Fibroblast of peridontal ligament (primary cell): Measurements from ENCODE around the gene DGKI.
"Not testable (repeated sequence)": the region's sequence is repeated elsewhere in the genome, so short reads cannot be mapped to it uniquely, and the experiment has no call there.

ENCODE experiments used
- DNase-seq: peaks from one replicate; pipeline ENCODE4 v3.0.0-alpha.2; 2010; ENCODE audit errors: extremely low read depth

Gene DGKI

DNA sequence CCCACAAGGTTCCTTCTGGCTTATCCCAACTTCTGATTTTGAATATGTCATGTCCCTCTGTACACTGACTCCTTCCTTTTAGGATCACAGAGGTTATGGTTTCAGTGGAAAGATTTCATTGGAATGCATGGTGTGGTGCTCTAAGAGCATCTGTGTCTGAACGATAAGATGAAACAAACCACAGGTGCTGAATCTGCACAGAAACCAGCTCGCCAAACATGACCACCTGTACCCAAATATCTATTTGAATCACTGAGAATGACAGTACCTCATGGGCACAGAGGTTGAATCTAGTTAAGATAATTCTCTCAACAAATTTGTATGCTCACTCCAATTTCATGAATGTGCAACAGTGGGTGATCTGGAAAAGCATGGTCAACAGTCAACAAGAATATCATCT, 105.3 kb downstream of the DGKI start:
- no peak for DNase-seq

DNA sequence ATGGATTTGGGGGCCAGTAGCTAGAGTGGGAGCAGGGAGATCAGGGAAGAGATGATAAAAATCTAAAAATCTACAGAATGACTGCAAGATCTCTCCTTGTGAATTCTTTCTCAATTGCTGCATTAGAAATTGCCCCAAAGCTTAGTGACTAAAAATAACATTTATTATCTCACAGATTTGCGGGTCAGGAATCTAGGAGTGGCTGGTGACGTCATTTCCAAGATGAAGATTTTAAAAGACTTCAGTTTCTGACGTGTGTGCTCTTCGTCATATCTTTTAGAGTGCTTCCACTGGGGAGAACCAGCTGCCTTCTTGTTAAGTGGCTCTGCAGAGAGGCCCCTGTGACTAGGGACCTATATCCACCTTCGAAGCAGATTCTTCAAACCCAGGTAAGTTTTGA, 112.6 kb downstream of the DGKI start:
- no peak for DNase-seq

GRCh38 chr7:137732168-137732567, 114.6 kb downstream of the DGKI start:
- DNase-seq = no peak

DNA sequence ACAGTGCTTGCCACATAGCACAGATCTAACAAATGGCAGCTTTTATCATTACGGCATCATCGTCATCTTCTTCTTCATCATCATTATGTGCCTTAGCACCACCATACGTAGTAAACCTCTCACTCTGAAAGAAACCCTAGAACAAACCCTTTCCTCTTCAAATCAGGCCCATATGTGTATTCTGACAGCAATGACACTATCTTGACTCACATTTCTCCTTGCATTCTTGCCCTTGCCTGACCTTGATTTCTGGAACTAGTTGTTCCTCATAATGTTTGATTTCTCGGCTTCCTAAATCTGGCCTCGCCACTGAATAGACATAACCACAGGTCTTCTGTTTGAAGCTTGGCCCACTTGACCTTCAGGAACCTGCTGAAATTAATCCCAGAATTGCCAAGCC, 115.3 kb downstream of the DGKI start:
- peak; percentile 79 for DNase-seq

- no peak for DNase-seq
These were observed 118.3 kb downstream of the DGKI start for GRCh38 chr7:137728426-137728825.

DNA sequence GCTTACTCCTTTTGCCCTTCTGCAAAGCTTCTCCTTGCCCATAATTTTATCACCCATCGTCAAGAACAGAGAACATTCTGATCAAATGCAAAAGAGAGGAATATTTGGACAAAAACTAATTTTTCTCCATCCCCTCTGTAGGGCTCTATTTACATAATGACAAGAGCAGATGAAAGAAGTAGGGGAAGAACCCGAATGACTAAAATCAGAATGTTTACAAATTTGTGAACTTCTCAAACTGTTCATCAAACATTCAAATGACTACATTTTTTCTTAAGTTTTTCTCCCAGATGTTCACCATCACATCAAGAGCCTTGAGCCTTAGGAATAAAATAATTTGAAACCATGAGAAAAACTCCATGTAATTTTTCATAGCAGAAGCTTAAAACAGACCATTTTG, 119.4 kb downstream of the DGKI start:
- no peak for DNase-seq

DNA sequence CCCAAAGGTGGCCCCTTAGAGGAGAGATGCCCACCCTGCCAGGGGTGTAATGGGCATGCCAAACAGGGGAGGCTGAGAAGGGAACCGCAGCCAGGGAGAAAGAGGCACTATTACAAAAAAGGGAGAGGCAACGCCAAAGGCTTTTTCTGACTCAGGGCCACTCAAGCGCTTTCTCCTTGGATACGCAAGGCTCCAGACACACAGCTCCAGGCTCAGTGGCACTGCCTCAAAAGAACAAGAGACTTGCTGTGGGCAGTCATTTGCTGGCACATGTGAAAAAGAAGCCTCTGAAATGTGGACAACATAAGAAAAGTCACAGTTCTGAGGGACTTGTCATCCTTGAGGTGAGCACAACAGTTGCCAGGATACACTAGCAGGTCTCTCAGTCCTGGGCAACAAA, 128.4 kb downstream of the DGKI start:
- no peak for DNase-seq

DNA sequence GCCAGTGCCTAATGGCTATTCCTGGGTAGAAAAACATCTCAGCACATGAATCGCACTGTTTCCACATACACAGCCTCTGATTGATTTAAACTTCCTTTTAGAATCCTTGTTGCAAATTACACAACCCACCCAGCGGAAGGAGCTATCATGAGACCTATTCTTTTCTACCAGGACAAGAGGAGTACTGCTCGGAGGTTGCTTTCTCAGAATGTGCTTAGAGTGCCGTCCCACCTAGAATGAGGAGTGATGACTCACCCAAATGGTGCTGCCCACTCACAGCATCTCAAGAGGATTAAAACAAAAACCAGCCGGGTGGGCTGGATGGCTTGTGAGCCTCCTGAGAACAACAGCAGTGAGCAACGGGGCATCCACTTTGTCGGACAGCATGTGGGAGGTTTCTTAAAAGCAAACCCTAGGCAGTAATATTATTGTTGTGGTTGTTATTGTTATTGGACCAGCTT, 128.9 kb downstream of the DGKI start:
- peak; percentile 62 for DNase-seq

DNA sequence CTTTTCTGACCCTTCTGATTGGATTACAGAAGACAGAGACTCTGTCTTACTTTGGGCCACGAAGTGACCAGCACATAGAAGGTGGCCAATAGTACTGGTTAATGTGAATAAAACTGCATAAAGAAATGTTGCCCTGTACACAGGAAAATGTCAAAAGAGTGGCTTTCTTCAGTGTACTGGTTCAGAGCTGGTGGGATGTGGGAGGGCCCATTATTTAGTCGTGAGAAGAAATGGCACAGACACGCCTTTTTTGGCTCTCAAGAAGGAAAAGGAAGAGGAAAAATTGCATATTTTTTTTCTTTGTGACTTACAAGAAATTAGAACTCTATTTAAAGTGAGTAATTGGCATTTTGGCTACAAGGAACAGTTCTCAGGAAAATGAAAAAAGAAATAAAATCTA, 129.7 kb downstream of the DGKI start:
- no peak for DNase-seq

GRCh38 chr7:137716061-137716460, 130.7 kb downstream of the DGKI start:
- DNase-seq = no peak

- peak; percentile 22 for DNase-seq
These were observed 131.2 kb downstream of the DGKI start for GRCh38 chr7:137715533-137715932.

- DNase-seq = peak; percentile 66
These were observed 131.7 kb downstream of the DGKI start for GRCh38 chr7:137715121-137715520.

DNA sequence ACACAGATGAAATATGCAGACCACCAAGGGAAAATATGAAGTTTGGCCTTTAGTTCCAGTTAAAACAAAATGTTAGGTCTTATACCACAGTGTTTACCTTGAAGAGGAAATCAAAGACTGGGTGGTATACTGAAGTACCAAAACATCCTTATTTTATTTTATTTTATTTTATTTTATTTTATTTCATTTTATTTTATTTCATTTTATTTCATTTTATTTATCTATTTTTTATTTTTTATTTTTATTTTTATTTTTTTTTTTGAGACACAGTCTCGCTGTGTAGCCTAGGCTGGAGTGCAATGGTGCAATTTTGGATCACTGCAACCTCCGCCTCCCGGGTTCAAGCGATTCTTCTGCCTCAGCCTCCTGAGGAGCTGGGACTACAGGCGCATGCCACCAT, 140.4 kb downstream of the DGKI start:
- DNase-seq = not testable (repeated sequence)

DNA sequence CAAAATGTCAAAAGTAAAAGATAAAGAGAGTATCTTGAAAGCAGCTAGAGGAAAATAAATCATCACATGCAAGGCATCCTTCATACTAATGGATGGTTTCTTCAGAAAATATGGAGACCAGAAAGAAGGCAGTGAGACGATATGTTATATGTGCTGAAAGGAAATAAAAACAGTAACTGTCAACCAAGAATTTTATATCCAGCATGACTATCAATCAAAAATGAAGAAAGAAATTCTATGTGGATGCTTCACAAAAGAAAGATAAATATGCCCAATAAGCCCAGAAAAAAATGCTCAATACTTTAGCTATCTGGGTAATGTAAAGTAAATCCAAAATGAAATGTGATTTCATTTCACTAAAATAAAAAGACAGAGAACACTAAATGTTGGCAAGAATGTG, 142.1 kb downstream of the DGKI start:
- DNase-seq = no peak

- DNase-seq = no peak
These were observed 143.3 kb downstream of the DGKI start for GRCh38 chr7:137703291-137704010.

DNA sequence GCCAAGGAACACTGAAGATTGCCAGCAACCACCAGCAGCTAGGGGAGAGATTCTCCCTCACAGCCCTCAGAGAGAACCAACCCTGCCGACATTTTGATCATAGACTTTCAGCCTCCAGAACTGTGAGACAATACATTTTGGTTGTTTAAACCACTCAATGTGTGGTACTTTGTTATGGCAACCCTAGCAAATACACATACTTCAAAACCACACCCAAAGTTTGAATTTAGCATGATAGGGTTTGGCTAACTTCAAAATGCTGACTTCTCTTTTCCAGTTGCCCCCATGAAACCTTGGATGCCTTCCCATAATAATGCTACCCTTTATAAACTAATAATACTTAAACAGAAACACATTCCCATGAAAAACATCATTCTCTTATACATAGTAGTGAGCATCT, 149.8 kb downstream of the DGKI start:
- peak; percentile 57 for DNase-seq

GRCh38 chr7:137696376-137696775, 150.4 kb downstream of the DGKI start:
- peak; percentile 72 for DNase-seq

DNA sequence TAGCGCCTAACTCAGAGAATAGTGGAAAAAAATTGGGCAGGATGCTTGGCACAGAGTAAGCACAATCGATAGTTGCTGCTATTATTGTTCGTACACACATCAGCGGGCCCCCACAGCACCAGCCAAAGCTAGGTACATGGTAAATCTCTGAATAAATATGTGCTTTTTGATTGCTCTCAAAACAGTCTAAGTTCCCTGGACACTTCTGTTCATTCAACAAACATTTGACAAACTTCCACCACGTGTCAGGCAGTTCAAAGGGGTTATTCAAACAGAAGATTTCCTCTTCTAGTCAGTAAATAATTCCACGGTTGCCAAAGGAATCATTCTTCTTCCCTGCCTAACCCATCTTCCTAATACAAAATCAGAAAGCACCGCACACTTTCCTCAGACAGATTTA, 150.8 kb downstream of the DGKI start:
- DNase-seq = no peak

DNA sequence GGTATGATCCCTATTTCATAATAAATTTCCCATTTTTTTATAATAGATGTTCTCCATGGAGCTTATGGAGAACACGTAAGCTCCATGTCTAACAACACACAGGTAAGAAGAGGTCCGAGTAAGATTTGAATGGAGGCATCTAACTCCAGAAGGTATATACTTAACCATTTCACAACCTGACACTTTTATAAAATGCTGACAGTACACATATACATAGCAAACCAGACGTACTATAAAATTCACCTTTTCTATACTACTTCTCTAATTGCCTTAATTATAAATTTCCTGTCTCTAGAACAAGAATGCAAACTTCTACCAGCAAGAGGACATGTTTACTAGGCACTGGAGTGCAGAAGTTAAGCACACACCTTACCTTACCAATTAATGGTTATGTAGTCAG, 151.3 kb downstream of the DGKI start:
- DNase-seq = no peak

GRCh38 chr7:137694405-137694804, 152.4 kb downstream of the DGKI start:
- DNase-seq = no peak

DNA sequence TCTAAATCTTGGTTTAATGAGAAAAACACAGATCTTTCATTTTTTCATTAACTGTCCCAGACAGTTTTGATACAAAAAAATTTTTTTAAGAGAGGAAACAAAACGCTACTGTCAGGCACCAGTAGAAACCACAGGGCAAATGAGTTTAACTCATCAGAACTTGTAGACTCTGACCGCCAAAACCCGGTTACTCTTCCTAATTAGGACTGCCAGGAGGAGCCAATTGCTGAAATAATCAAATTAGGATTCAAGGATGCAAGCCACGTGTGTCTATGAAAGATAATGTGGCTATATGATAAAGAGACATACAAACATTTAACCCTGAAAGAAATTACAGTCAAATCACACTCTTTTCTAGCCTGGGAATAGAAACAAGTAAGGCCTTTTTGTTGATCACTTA, 154.4 kb downstream of the DGKI start:
- DNase-seq = no peak

GRCh38 chr7:137691566-137691965, 155.2 kb downstream of the DGKI start:
- DNase-seq = no peak

- DNase-seq = no peak
These were observed 156.1 kb downstream of the DGKI start for GRCh38 chr7:137690635-137691034.

- no peak for DNase-seq
These were observed 157.0 kb downstream of the DGKI start for GRCh38 chr7:137689761-137690160.
